Measurements from ENCODE around the gene PPP1R13B.

PPP1R13B gene

DNA sequence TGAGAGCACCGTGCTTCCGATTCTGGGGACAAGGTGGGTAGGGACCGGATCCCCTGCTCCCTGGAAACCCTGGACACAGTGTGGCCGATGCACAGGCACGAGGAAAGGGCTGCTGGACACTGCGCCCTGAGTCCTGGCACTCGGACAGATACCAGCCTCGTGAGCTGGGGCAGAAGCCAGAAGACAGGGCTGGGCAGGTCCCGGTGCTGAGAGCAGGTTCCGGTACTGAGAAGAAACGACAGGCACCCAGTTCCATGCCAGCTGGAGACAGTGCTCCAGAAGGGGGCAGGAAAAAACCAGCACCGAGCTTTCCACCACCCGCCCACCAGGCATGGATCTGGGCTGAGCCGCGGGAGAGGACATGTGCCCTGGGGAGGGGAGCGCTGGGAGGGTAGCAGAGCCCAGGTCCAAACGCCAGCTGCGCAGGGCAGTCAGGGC lies 138.6 kb downstream of the PPP1R13B start:
- no peak for DNase-seq

- no peak for DNase-seq
These were observed 139.8 kb downstream of the PPP1R13B start for GRCh38 chr14:103707329-103708263.

DNA sequence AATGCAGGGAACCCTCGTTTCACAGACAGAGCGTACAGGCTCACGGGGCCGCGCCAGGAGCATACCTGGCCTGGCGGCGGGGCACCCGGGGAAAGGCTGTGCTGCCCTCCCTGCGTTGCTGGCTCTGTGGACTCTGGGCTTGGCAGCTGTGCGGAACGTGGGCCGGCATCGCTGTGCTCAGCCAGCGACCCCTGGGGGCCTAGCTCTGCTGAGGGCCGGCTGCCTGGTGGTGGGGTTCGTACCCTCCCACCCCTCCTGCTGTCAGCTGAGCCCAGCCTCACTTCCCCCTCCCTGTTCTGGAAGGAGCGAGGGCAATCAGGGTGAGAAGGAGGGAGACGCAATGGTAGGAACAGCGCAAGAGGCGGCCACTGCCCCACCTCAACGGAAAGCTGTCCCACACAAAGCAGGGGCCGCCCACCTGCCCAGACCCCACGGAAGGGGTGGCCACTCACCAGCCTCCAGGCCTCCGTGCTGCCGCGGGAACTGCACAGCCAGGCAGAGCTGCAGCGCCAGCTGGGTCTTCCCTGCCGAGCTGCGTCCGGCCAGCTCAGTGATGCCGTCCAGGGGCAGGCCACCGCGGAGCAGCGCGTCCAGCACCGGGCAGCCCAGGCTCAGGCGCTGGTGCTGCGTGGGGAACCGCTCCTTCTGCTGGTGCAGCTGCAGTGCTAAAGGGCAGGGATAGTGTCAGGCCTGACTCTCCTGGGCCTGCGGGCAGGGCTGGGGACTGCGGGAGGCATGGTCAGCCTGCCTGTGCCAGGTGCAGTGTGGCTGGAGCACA lies 140.6 kb downstream of the PPP1R13B start:
- DNase-seq = no peak

DNA sequence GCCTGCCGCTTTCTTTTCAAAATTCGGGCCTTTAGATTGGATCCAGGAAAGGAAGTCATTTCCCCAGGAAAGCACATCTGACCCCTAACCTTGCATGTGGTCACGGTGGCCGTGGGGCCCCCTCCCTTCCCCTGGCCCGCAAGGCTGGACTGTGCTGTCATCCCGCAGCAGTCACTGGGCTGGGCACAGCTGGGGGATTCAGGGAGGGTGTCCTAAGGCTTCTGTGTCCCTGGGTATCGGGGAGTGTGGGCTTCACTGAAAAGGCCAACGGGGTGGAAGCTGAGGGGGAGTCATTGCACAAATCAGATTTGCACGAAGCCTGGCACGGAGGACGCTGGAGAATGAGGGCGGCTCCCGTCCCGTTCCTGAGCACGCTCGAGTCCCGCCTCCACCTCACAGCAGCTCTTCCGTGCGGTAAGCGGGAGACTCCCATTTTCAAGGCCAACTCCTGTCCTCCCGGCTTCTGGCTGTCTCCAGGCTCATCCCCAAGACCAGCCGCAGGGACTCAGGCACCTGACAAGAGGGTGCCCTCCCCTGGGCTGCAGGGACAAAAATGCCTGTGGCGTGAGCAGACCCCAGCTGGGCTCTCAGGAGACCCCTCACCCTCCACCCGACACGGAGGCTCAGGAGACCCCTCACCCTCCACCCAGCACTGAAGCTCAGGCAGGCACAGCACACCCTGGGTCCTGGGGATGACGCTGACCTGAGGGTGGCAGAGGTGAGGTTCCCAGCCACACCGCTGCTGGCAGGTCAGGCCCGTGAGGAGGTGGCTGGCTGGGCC lies 141.7 kb downstream of the PPP1R13B start:
- no peak for DNase-seq

- no peak for DNase-seq
These were observed 142.3 kb downstream of the PPP1R13B start for GRCh38 chr14:103705118-103705503.

DNA sequence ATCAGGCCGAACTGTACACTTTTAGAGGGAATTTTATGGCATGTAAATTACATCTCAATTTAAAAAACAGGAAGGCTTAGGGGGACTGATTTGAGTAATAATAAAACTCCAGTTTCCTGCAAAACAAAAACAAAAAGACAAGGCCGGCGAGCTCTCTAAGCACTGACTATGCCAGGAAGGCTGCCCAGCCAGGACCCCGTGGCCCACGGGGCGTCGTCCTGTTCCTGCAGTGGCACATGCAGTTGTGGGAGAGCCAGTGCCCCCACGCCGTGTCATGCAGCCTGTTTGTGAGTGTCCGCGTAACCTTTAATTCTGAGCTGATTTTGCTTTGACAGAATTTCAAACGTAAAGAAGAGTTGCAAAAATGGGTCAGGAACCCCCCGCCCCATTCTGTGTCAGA lies 142.7 kb downstream of the PPP1R13B start:
- DNase-seq = no peak

DNA sequence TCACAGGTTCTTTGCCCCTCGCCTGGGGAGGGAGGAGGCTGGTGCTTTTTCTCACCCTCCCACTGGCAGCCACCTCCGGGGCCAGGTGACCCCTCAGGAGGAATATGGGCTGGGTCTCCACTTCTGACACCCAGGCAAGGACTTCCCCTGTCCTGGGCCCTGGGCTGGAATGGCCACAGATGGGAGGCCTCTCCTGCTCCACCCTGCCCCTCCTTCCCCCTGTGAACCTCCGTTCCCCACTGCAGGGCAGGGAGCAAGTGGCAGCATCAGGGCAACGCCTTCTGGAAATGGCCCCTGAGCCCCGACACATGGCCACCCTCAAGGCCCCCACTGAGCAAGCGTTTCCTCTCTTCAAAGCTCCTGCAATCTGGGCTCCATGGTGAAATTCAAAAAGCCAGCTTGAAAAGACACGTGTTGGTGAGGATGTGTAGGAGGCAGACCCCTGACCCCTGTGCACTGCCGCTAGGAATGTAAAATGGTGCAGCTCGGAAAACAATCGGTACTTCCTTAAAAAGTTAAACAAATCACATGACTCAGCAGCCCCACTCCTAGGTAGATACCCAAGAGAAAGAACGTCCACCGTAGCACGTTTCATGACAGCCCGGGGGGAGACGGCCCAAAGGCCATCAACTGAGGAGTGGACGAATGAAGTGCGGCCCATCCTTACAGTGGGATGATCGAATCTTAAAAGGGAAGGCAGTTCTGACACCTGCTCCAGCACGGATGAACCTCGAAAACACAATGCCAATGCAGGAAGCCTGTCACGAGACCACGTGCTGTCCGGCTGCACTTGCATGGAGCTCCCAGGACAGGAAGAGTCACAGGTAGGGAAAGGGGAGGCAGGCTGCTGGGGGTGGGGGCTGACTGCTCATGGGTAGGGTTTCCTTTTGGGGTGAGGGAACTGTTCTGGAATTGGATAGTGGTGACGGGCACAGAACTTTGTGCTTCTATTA lies 143.7 kb downstream of the PPP1R13B start:
- no peak for DNase-seq

- no peak for DNase-seq
These were observed 144.6 kb downstream of the PPP1R13B start for GRCh38 chr14:103702497-103703432.

GRCh38 chr14:103702095-103702494 lies 145.3 kb downstream of the PPP1R13B start:
- DNase-seq = no peak

GRCh38 chr14:103700753-103701490 lies 146.5 kb downstream of the PPP1R13B start:
- DNase-seq = no peak

GRCh38 chr14:103699901-103700752 lies 147.2 kb downstream of the PPP1R13B start:
- DNase-seq = no peak

- no peak for DNase-seq
These were observed 148.1 kb downstream of the PPP1R13B start for GRCh38 chr14:103699261-103699661.

- no peak for DNase-seq
These were observed 148.8 kb downstream of the PPP1R13B start for GRCh38 chr14:103698380-103699260.

DNA sequence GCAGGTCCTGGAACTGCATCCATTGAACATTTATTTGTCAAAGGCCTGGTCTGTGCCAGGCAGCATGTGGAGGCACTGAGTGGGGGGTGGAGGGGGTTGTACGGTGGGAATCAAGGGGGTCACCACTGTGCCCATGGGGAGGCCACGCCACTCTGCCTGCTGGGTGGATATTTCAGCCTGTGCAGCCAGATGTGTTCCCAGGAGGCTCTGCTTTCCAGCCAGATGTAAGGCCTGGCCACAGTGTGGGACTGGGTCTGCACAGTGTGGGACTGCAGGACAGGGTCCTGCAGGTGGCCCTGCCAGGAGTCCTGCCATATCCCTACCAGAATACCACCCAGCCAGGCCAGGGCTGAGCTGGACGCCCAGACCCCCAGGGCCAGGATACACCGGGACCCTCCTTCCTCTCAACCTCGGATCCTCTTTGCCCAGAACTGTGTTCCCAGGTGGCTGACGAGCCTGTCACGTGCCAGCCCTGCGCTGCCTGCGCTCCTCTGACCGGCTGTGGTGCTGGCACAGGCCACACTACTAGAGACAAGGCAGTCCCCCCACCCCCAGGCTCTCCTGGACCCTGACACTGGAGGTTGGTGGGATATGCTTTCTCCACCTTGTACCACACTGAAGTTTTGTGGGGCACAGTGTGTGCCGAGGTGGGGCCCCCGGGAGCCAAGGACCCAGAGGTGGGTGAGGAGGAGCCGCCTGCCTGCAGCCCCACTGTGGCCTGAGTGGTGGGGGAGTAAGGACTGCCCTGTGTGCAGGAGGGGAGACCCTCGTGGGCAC lies 149.6 kb downstream of the PPP1R13B start:
- DNase-seq = no peak

DNA sequence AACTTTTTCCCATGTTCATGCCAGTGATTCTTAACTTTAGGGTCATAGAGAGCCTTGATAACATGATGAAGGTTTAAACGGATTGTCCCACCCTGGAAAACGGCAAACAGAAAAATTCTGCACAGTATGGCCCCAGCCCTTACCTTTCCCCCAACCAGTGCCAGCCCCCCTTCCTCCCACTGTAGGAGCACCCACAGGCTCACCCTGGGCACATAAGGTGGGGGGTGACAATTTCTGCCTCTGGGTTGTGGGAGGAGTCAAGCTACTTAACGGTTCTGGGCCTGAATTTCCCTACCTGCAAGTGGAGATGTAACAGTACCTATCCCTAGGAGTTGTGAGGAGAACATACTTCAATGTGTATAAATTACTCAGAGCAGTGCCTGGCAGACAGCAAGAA lies 150.2 kb downstream of the PPP1R13B start:
- DNase-seq = no peak

GRCh38 chr14:103696466-103697071 lies 150.8 kb downstream of the PPP1R13B start:
- DNase-seq = no peak

DNA sequence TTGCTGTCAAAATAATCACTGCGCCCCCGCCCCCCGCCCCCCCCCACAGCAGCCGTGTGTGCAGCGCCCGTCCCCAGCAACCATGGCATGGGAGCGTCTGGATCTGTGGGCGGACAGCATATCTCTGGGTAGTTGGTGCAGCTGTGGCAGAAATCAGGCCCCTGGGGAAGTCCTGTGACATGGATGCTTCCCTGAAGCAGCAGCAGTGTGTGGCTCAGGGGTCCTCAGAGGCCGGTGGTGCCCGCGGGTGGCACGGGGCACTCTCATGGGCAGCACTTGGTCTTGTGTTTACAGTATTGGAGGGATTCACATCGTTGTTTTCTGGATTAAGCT lies 151.3 kb downstream of the PPP1R13B start:
- no peak for DNase-seq
